Epidermal melanocyte (primary cell): ENCODE results near the gene ZBTB47.
A peak's percentile ranks its signal among the peaks of the same experiment; 100 is the strongest.

Source experiments
- DNase-seq: peaks from one replicate; pipeline ENCODE4 v3.0.0; 2011; ENCODE audit warnings: low spot score; ENCODE audit not compliant: insufficient read length

ZBTB47 gene

DNA sequence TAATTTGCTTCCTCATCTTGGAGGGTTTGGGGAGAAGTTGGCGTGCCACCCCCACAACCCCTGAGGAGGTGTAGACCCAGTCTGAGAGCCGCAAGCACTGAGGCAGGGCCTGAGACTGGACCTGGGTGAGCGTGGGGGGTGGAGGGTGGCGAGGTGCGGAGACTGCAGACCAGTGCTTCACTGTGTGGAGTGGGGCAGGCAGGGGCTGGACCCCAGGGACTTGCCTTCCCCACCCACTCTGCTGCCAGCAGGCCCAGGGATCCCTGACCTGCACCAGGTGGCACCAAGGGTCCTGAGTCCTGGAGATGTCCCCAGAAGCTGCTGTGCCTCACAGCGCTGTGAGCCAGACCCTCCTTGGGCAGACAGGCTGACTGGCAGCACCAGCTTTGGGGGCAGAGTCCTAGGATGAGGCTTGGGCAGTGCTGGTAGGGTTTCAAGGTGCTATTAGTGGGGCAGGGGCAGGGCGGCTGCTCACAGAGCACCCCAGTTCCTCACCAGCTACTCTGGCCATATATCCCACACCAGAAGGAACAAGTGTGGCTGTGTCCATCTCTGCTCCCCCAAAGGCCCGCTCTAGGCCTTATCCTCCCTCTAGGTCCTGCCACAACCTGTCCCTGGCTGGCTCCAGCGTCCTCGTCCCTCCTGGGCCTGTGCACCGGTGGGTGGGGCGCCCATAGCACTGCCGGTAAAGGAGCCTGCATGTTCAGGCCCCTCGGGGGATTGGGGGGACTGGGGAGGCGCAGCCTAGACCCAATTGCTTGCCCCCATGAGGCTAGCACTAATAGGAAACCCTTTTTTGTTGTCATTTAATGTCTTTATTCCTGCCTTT lies 11.8 kb downstream of the ZBTB47 start:
- no peak for DNase-seq

DNA sequence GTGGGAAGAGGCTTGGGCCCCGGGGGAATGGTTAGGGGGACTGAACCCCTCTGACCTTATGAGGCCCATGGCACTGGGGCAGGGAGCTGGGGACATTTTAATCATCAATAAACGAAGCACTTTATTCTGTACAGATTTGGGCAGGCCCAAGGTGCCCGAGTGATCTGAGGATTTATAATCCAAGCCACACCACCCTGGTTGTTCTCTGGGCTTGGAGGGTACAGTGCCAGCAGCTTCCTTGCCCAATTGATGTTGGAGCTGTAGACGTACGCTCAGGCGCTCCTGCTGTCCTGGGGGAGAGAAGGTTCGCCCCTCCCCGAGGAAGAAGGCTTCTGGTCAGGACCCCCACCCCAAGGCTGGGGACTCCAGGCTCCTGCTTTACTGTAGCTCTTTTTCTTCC lies 12.5 kb downstream of the ZBTB47 start:
- no peak for DNase-seq

DNA sequence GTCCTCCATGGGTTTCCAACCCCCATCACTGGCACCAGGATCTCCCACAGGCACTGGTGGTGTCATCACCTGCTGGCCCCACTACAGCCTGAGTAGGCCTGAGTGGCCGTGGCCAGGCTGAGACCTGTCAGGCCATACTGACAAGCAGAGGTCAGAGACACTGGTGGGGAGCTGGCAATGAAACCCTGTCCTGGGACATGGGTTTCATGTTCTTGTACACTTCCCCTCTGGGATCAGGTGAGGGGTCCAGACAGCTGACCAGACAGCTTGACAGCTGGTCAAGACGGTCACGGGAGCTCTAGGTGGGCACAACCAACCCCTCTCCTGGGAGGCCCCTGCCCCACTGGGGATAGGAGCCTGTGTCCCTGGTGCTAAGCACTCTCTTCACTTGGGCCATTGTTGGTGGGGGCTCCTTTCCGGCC lies 13.1 kb downstream of the ZBTB47 start:
- no peak for DNase-seq

DNA sequence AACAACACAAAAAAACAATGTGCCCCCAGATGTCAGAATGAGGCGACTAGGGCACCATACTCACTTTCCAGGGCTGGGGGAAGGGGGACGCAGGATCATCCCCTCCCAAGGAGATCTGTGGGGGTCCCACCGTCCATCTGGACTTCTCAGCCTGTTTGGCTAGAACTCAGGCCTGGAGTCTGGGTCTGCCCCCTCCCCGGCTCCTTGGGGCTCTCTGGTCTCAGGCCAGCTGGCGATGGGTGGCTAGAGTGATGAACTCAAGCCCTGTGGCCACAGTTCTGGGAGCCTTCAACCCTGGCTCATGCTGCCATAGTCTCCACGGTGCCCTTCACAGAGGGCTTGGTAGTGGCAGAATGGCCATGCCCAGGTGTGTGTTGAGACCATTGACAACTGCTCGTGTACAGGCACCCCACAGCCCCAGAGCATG lies 13.6 kb downstream of the ZBTB47 start:
- no peak for DNase-seq

DNA sequence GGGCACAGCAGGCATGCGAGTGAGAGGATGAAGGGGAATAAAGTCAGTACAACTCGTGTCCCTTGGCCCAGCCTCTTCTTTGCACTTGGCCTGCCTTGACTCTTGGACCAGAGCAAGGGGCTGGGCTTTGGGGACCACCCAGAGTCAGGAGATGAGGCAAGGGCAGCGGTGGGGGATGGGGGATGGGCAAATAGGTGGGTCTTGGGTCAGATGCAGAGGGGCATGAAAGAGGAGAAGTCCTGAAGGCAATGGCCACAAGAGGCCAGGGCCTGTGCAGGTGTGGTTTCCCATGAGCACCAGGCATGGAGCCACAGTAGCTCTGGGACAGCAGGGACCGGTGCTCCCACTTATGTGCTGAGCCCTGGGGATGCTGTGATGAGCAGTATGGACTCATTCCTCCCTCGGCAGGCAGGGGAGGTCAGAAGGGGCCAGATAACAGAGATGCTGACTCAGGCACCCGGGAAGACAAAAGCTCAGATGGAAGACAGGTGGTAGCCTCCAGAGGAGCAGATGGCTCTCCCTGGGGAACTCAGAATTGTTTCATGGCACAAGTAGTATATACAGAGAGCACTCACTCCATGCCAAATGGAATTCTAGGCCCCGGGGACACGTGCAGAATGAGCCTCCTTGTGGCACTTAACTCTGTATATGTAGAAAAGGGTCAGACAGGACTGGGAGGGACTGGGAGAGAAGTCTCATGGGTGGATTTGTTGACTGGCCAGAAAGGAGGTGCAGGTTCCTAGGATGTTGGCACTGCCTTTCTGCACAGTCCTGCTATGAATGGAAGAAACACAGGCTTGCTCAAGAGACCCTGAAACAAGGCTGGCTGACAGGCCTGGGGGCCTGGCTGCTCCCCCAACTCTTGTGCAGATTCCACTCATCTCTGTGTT lies 14.3 kb downstream of the ZBTB47 start:
- DNase-seq: no peak

DNA sequence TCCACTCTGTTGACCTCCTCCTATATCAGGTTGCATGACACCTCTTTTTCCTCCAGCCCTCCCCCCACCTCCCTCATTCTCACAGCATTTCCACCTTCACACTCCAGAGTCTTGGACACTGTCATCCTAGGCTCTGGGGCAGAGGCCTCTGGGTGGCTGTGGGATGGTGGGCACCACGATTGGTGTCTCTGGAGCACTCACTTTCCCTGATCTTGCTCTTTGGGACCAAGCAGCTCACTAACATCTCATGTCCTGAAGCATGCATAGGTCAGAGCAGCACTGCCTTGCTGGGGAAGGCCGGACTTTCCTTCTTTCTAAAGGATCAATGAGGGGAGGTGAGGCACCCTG lies 14.9 kb downstream of the ZBTB47 start:
- DNase-seq: no peak

DNA sequence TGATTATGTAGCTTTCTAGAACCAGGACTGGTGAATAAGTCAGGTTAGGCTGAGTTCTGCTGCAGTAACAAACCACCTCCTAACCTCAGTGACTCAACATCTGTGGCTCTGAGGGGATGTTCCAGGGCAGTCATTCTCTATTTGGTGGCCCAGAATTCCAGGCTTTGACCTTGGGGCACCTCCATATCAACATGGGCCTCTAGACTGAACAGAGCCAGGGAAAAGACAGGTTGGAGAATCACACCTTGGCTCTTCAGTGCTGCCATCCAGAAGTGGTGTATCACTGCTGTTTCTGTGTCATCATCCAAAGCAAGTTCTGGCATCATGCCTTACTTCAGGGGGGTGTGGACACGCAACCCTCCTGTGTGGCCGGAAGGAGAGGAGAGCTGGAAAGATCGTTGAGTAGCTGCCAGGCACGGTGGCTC lies 15.3 kb downstream of the ZBTB47 start:
- no peak for DNase-seq

DNA sequence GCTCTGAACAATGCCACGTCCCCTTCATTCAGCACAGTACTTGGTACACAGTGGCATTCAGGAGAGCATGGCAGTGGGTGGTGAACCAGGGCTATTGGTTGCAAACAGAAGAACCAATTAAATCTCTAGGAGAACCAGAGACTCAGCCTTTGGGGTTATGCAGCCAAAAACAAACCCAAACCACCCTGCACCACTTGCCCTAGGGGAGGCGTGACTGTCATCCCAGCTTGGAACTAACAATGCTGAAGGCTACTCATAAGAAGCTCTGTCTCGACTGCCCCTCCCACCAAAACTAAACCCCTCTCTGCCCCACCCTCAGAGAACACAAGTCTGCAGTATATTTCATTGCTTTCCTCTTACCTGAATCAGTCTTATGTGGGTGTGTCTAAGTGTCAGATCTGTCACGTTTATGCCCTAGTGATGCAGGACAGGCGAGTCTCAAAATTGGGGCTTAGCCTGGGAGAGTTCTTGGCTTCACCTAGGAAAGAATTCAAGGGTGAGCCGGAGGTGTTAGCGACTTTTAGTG lies 16.6 kb downstream of the ZBTB47 start:
- peak; percentile 7 for DNase-seq

DNA sequence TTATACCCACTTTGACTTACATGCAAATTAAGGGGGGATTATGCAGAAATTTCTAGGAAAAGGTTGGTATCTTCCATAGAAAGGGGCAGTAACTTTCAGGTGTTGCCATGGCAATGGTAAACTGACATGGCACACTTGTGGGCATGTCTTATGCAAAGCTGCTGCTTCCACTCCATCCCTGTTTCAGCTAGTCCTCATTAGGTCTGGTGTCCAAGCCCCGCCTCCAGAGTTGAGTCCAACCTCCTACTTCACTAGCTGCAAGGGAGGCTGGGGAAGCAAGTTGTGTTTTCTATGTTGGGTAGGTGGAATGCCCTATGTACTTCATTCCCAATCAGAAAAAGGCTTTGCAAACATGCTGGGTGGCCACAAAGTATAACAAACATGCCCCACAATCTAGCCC lies 17.2 kb downstream of the ZBTB47 start:
- no peak for DNase-seq

DNA sequence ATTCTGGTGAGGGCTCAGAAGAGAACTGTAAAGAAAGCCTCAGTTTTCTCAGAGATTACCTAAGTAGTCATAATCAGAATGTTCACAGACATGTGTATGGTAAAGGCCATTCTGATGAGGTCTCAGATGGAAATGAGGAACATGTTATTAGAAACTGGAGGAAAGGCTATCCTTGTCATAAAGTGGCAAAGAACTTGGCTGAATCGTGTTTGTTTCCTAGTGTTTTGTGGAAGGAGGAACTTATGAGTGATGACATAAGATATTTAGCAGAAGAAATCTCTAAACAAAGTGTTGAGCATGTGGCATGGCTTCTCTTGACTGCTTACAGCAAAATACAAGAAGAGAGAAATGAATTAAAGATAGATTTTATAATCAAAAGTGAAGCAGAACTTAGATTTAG lies 19.0 kb downstream of the ZBTB47 start:
- DNase-seq: no peak

DNA sequence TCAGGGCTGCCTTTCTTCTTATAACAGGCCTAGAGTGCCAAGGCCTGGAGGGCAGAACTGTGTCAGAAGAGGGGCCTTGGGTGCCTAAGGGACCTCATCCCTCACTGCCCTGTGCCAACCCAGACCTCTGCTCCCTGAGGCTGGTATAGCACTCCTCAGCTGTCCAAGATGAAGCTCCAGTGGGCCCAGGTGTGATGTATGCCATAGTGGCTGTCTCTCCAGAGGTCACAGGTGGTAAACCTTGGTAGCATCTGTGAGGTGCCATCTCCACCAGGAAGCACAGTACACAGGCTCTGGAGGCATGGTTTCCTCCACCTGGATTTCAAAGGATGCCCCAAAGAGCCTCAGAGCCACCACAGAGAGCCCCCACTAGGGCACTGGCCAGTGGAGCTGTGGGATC lies 19.6 kb downstream of the ZBTB47 start:
- DNase-seq: no peak

DNA sequence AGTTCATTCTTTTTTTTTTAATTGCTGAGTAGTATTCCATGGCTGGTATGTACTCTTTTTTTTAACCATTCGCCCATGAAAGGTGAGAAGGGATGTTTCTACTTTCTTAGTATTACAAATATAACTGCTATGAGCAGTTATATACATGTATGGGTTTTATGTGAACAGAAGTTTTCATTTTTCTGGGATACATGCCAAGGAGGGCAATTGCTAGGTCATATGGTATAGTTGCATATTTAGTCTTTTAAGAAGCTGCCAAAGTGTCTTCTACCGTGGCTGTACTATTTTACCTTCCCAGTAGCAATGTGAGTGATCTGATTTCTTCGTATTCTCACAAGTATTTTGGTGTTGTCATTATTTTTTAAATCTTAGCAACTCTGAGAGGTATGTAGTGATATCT lies 20.6 kb downstream of the ZBTB47 start:
- no peak for DNase-seq

DNA sequence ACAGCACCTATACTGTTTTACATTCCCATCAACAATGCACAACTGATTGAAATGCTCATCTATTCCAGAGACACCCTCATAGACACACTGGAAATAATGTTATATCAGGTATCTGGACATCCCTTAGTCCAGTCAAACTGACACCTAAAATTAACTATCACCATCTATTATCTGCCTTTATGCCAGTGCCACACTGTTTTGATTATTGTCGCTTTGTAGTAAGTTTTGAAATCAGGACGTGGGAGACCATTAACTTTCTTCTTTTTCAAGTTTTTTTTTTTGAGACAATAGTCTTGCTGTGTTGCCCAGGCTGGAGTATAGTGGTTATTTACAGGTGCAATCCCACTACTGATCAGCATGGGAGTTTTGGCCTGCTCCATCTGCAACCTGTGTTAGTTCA lies 22.4 kb downstream of the ZBTB47 start:
- DNase-seq: no peak

DNA sequence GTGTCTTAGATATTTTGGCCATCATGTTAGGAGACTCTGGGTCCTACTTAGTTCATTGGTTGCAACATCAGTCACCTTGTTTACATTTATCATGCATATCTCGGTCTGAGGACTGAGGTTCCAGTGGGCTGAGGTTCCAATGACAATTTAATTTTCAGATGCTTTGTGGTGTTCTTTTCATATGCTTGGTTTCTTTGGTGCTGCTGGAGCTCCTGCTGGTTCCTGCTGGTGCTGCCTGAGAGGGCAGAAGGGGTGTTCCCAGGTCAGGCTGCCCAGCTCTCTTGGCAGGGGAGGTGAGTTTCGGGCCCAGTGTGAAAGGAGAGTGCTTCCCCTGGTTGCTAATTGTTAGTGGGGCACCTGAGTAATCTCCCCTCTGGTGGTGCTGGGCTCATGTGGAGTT lies 24.9 kb downstream of the ZBTB47 start:
- no peak for DNase-seq

DNA sequence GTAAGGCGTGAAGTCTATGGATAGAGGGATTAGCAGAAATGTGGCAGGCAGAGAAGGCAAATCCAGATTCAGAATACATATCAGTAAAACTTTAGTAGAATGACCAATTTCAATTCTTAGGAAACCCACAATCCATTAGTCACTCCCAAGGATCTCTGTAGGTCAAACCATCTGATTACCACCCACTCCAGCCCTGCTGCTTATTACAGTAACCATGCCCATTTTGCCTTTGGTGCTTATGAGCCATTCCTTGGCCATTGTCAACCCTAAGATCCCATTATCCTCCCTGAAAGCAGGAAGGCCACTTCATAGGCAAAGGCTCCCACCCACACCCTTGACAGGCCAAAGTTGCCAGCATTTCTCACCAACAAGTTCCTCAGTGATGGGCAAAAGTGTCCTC lies 26.8 kb downstream of the ZBTB47 start:
- DNase-seq: no peak

DNA sequence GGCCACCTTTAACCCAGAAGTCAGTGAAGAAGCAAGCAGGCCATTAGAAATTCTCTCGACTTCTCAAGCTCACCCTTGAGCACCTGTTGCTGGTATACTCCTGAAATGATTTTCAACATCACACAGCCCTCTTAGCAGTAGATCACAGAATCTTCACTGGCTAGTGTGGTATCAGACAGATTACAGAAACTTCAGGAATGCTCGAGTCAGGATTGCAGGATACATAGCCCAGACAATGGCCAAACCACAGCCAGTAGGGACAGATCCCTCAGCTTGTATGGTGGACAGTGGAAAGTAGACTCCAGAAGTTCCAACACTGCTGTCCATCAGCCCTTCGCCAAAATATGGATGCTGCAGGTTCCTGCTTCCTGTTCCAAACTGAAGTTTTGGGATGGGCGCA lies 27.3 kb downstream of the ZBTB47 start:
- DNase-seq: no peak

DNA sequence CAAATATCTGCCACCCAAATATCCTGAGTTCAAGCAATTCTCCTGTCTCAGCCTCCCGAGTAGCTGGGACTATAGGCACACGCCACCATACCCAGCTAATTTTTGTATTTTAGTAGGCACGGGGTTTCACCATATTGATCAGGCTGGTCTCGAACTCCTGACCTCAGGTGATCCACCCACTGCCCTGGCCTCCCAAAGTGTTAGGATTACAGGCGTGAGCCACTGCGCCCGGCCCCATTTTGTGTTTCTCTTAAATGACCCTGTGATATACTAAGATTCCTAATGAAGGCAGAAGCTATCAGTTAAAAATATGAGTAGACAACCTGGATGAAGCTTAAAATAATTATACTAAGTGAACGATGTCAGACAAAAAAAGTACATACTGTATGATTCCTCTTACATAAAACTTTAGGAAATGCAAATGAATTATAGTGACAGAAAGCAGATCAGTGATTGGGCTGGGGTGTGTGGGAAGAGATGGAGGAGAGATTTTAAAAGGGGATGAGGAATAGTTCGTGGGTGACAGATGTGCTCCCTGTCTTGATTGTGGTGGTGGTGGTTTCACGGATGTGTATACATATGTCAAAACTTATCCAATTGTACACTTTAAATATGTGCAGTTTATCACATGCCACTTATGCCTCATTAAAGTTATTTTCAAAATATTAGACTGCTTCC lies 28.0 kb downstream of the ZBTB47 start:
- no peak for DNase-seq

DNA sequence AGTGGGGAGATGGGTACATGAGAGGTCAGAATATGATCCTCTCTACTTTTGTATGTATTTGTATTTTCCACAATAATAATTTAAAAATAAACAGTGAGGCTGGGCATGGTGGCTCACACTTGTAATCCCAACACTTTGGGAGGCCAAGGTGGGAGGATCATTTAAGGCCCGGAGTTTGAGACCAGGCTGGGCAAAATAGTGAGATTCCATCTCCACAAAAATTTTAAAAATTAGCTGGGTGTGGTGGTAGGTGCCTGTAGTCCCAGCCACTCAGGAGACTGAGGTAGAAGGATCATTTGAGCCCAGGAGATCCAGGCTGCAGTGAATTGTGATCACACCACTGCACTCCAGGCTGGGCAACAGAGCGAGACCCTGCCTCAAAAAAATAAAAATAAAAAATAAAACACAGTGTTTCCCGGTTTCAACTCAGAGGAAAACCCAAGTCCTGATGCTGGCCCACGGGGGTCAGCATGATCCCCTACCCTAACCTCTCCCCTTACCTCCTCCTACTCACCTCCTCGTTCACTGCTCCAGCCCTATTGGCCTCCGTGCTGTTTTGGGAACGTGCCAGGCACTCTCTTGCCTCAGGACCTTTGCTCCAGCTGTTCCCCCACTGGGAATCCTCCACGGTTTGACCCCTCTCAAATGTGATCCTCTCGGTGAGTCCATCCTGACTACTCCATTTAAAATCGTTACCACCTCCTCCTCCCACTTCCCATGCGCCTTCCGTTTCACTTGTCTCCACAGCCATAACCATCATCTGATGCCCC lies 29.0 kb downstream of the ZBTB47 start:
- DNase-seq: no peak

DNA sequence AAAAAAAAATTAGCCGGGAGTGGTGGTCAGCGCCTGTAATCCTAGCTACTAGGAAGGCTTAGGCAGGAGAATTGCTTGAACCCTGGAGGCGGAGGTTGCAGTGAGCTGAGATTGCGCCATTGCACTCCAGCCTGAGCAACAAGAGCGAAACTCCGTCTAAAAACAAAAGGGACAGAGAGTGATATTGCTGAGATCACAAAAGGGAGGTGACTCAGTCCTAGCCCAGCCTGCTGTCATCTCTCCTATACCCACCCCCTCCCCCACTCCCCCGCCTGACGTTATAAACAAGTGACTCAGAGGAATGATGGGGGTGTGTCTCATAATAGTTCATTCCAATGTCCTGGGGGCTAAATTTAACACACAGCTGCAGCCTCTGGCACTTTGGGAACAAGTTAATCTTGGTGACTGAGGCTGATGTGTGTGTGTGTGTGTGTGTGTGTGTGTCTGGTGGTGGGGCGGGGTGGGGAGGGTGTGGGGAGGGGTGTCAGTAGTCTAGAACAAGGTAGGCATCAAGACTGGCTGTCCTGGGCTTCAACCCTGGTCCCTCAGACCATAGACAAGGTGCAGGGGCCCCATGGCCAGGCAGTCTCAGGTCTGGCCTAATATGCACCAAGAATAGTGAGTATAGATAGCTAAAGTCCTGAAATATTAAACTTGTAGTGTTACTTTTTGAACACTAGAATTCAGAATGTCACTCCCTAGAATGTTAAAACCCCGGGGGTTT lies 30.5 kb downstream of the ZBTB47 start:
- DNase-seq: peak; percentile 95

DNA sequence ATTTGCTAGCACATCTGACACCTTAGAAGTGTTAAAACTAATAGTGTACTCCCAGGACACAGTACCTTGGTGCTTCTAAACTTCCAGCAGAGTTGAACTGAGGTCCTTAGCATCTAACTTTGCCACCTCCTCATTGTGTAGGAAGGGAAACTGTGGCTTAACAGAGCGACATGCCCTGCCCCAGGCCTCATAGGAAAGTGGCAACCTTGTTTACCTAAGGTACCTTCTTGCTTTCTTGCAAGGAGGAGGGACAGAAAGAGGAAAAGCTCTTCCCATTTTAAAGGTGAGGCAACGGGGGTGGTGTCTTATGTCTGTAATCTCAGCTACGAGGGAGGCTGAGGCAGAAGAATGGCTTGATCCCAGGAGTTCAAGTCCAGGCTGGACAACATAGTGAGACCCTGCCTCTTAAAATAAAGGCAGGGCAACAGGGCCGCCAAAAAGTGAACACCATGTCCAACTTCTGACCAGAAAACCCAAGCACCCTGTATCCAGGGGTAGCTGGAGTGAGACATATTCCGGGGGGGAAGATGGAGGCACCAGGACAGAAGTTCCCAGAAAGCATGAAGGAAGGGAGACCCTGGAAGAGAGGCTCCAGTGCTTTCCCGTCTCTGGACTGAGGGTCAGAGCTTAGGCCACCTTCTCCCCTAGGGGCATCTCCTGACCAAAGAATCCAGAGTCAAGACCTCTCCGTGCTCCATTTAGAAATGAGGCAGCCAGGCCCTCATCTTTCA lies 31.3 kb downstream of the ZBTB47 start:
- no peak for DNase-seq
